Aorta (tissue), 5 donors: ENCODE measurements around the gene USP31. TPM values are rescaled to one million over a fixed set of nuclear protein-coding genes. Genes with fewer than 3 reads are reported as not detected.
A peak's percentile ranks its signal among the peaks of the same experiment; 100 is the strongest.

Source experiments
- ATAC-seq: fragments of 200-7000 bp; cut with Tn5 transposase; one replicate; pipeline ENCODE4 v1.9.1; 2022; ENCODE audit warnings: moderate library complexity; ENCODE audit not compliant: low FRiP score
- DNase-seq, 2 donors: peaks; one replicate each; pipeline ENCODE4 v3.0.0-alpha.2; 2020
- H3K27ac ChIP-seq, 2 donors: one replicate each; pipeline ENCODE4 v1.5.1; 2013; ENCODE audit warnings: low read length in 2 of 2, mild to moderate bottlenecking in 2 of 2, moderate library complexity in 2 of 2, control low read depth in 1 of 2, inconsistent platforms in 1 of 2, low read depth in 1 of 2
- H3K27me3 ChIP-seq, 2 donors: one replicate each; pipeline ENCODE4 v1.6.1; 2013; ENCODE audit warnings: control low read depth in 1 of 2, low read length in 1 of 2, mild to moderate bottlenecking in 1 of 2, moderate library complexity in 1 of 2; ENCODE audit not compliant: insufficient read depth in 2 of 2, control insufficient read depth in 1 of 2
- H3K36me3 ChIP-seq, 2 donors: one replicate each; pipeline ENCODE4 v1.6.1; 2013; ENCODE audit warnings: control low read depth in 1 of 2, low read length in 1 of 2, mild to moderate bottlenecking in 1 of 2; ENCODE audit not compliant: insufficient read depth in 2 of 2, control insufficient read depth in 1 of 2
- H3K4me1 ChIP-seq, 2 donors: one replicate each; pipeline ENCODE4 v1.6.1; 2013; ENCODE audit warnings: low read length in 2 of 2, control low read depth in 1 of 2, mild to moderate bottlenecking in 1 of 2, moderate library complexity in 1 of 2; ENCODE audit not compliant: insufficient read depth in 2 of 2, control insufficient read depth in 1 of 2
- H3K4me3 ChIP-seq, 2 donors: one replicate each; pipeline ENCODE4 v1.5.1; 2013; ENCODE audit warnings: low read length in 2 of 2, control low read depth in 1 of 2, mild to moderate bottlenecking in 1 of 2
- H3K9me3 ChIP-seq: one replicate; pipeline ENCODE4 v1.6.1; 2013; ENCODE audit warnings: mild to moderate bottlenecking, low read length; ENCODE audit not compliant: control insufficient read depth
- WGBS, 2 donors: extraction: QIAGEN DNeasy Blood & Tissue Kit; methylation state at CpG; one replicate each; pipeline ENCODE4 v1.1.7; 2013; 5-methylcytosine and 5-hydroxymethylcytosine counted together
- intact Hi-C, 2 donors: fragments of 100-400 bp; cut with DNase I; formaldehyde crosslinking; loops; one replicate each; pipeline versions ENCODE4 v1.14.2 to v1.15.0; 2022
- polyA plus RNA-seq, 2 donors: library from polyadenylated mRNA; stranded (reverse); fragments of 200-250 nt; gene quantifications; one replicate each; pipeline ENCODE4 v1.2.3, GENCODE V29; 2013
- total RNA-seq, 2 donors: library from RNA; stranded (reverse); fragmentation: NEBNext Ultra II Directional; extraction: Animal tissue kit (Norgen Biotek cat#: 25700); gene quantifications; one replicate each; pipeline ENCODE4 v1.2.1, GENCODE V29; 2021
- donor health status: healthy with polysubstance abuse.
- donor health status: Bipolar disorder and iron deficiency.
- donor health status: DM: no; HTN: no; CAD: no.
- donor health status: DM: no; HTN: no; CAD: no.
- donor health status: DM: yes; HTN: yes; CAD: no.

The USP31 gene
- total and polyA plus RNA-seq, 4 donors, result 1.4 to 24.6 (median 11.1) TPM

GRCh38 chr16:23185656-23186055 is 36.4 kb upstream of the USP31 start:
- no peak for ATAC-seq
- Histone ChIP-seq H3K9me3 (no peaks in the 10 kb centered on the region), H3K4me3 (no peak overlapping the region), H3K27ac (no peak overlapping the region), H3K36me3 (no peaks in the 10 kb centered on the region), H3K4me1 (no peaks in the 10 kb centered on the region), H3K27me3 (peaks cover 0 to 3% of the 10 kb centered on the region in 2 donors)
- intact Hi-C loops, result no loop called here
- WGBS, 2 donors, result 14% methylated on average over 11 of the region's 11 CpGs
- DNase-seq, result no peak

GRCh38 chr16:23183543-23183862 is 34.3 kb upstream of the USP31 start:
- DNase-seq (no peak), ATAC-seq (no peak)
- H3K27me3 ChIP-seq, result peaks cover 0 to 3% of the 10 kb centered on the region in 2 donors
- H3K36me3 ChIP-seq, result no peaks in the 10 kb centered on the region
- H3K27ac ChIP-seq, result no peak overlapping the region
- no peaks in the 10 kb centered on the region for H3K4me1 ChIP-seq
- 17 to 20% methylated on average over 4 of the region's 4 CpGs for WGBS, 2 donors
- no peak overlapping the region for H3K4me3 ChIP-seq
- intact Hi-C loops, result no loop called here
- H3K9me3 ChIP-seq, result no peaks in the 10 kb centered on the region

- peak within 1 kb of the TSS; percentile 14 to 30 for H3K4me3 ChIP-seq
- intact Hi-C loops, result loop anchor here (1.0 kb wide), 2 partner anchors 251 to 252 kb away; no protein-coding TSS in a partner anchor
- H3K27me3 ChIP-seq, result peaks cover 0 to 3% of the 10 kb centered on the region in 2 donors
- no peak within 1 kb of the TSS for H3K27ac ChIP-seq
- no peaks in the 10 kb centered on the region for H3K36me3 ChIP-seq
- 1% methylated on average over 67 to 71 of the region's 71 CpGs for WGBS, 2 donors
- H3K9me3 ChIP-seq, result no peaks in the 10 kb centered on the region
- ATAC-seq (peak; percentile 41), DNase-seq (no peak)
- no peaks in the 10 kb centered on the region for H3K4me1 ChIP-seq
These were observed 33.7 kb upstream of the USP31 start, which contains the start of gene SCNN1G for GRCh38 chr16:23182679-23183542. SCNN1G (plus strand) TSS chr16:23182745; CDS start chr16:23186272, 3,527 bp downstream.

- WGBS, 2 donors, result 4 to 8% methylated on average over 19 to 33 of the region's 33 CpGs
- Histone ChIP-seq H3K27me3 (peaks cover 0 to 3% of the 10 kb centered on the region in 2 donors), H3K4me3 (peak overlapping the region; percentile 14 to 30), H3K4me1 (no peaks in the 10 kb centered on the region), H3K27ac (no peak overlapping the region), H3K9me3 (no peaks in the 10 kb centered on the region), H3K36me3 (no peaks in the 10 kb centered on the region)
- DNase-seq (peak; percentile 74 to 92), ATAC-seq (peak; percentile 93)
- intact Hi-C loops, result loop anchor here (1.0 kb wide), 2 partner anchors 252 to 253 kb away; no protein-coding TSS in a partner anchor
These were observed 33.0 kb upstream of the USP31 start for GRCh38 chr16:23182206-23182678.

- ATAC-seq (no peak), DNase-seq (no peak)
- Histone ChIP-seq H3K4me1 (no peaks in the 10 kb centered on the region), H3K27me3 (peaks cover 0 to 3% of the 10 kb centered on the region in 2 donors), H3K36me3 (no peaks in the 10 kb centered on the region), H3K9me3 (no peaks in the 10 kb centered on the region), H3K4me3 (no peak overlapping the region), H3K27ac (no peak overlapping the region)
- WGBS, 2 donors, result 91 to 93% methylated on average over 4 of the region's 4 CpGs
- intact Hi-C loops, result no loop called here
These were observed 32.3 kb upstream of the USP31 start for GRCh38 chr16:23181506-23181905.

- Histone ChIP-seq H3K4me1 (no peaks in the 10 kb centered on the region), H3K27ac (no peak overlapping the region)
These were observed 26.4 kb upstream of the USP31 start for GRCh38 chr16:23175651-23176050.

GRCh38 chr16:23174622-23175021 is 25.4 kb upstream of the USP31 start:
- intact Hi-C loops, result no loop called here
- whole genome bisulfite sequencing, 2 donors, result 33 to 34% methylated on average over 2 of the region's 2 CpGs
- Histone ChIP-seq H3K27me3 (no peaks in the 10 kb centered on the region), H3K36me3 (no peaks in the 10 kb centered on the region), H3K27ac (no peak overlapping the region), H3K4me1 (no peaks in the 10 kb centered on the region), H3K9me3 (no peaks in the 10 kb centered on the region), H3K4me3 (no peak overlapping the region)
- ATAC-seq (no peak), DNase-seq (no peak)

More at GRCh38 chr16:23175651-23176050, 26.4 kb upstream of the USP31 start:
- no peak for DNase-seq
- Histone ChIP-seq H3K36me3 (no peaks in the 10 kb centered on the region), H3K27me3 (no peaks in the 10 kb centered on the region), H3K9me3 (no peaks in the 10 kb centered on the region), H3K4me3 (no peak overlapping the region)
- intact Hi-C loops, result no loop called here
- ATAC-seq, result no peak

- intact Hi-C loops, result no loop called here
- 85 to 89% methylated on average over 3 of the region's 3 CpGs for WGBS, 2 donors
- ATAC-seq (no peak), DNase-seq (no peak)
- H3K27me3 ChIP-seq, result no peaks in the 10 kb centered on the region
- H3K36me3 ChIP-seq, result no peaks in the 10 kb centered on the region
- H3K27ac ChIP-seq, result no peak overlapping the region
- no peak overlapping the region for H3K4me3 ChIP-seq
- no peaks in the 10 kb centered on the region for H3K9me3 ChIP-seq
- H3K4me1 ChIP-seq, result no peaks in the 10 kb centered on the region
These were observed 23.7 kb upstream of the USP31 start for GRCh38 chr16:23172994-23173393.

- 40 to 41% methylated on average over 7 of the region's 7 CpGs for WGBS, 2 donors
- Histone ChIP-seq H3K36me3 (no peaks in the 10 kb centered on the region), H3K27ac (no peak overlapping the region), H3K9me3 (no peaks in the 10 kb centered on the region), H3K4me3 (no peak overlapping the region), H3K27me3 (no peaks in the 10 kb centered on the region), H3K4me1 (no peaks in the 10 kb centered on the region)
- ATAC-seq, result no peak
- intact Hi-C loops, result no loop called here
- DNase-seq, result no peak
These were observed 23.3 kb upstream of the USP31 start for GRCh38 chr16:23172583-23172982.
